ENCODE measurements around the gene CDH4.

The CDH4 gene

GRCh38 chr20:61494763-61495575 is 242.9 kb downstream of the CDH4 start:
- DNase-seq (ENCODE audit: low spot score), result no peak

GRCh38 chr20:61497029-61497627 is 245.1 kb downstream of the CDH4 start:
- no peak for DNase-seq (ENCODE audit: low spot score)

- DNase-seq (ENCODE audit: low spot score), result no peak
Observed at GRCh38 chr20:61499859-61500554, 247.9 kb downstream of the CDH4 start.

- no peak for DNase-seq (ENCODE audit: low spot score)
Observed at GRCh38 chr20:61500791-61501321, 248.8 kb downstream of the CDH4 start.

- no peak for DNase-seq (ENCODE audit: low spot score)
Observed at GRCh38 chr20:61502433-61502832, 250.4 kb downstream of the CDH4 start.

- DNase-seq (ENCODE audit: low spot score), result no peak
Observed at GRCh38 chr20:61503106-61503505, 251.0 kb downstream of the CDH4 start.

- DNase-seq (ENCODE audit: low spot score), result no peak
Observed at GRCh38 chr20:61505508-61505907, 253.4 kb downstream of the CDH4 start.

- DNase-seq (ENCODE audit: low spot score), result no peak
Observed at GRCh38 chr20:61507778-61508177, 255.7 kb downstream of the CDH4 start.

- DNase-seq (ENCODE audit: low spot score), result no peak
Observed at GRCh38 chr20:61508301-61509096, 256.4 kb downstream of the CDH4 start.

- DNase-seq (ENCODE audit: low spot score), result no peak
Observed at GRCh38 chr20:61510778-61511330, 258.8 kb downstream of the CDH4 start.

- DNase-seq (ENCODE audit: low spot score), result no peak
Observed at GRCh38 chr20:61512475-61512874, 260.4 kb downstream of the CDH4 start.

- DNase-seq (ENCODE audit: low spot score), result no peak
Observed at GRCh38 chr20:61513124-61514017, 261.3 kb downstream of the CDH4 start.

GRCh38 chr20:61514018-61514365 is 261.9 kb downstream of the CDH4 start:
- no peak for DNase-seq (ENCODE audit: low spot score)

GRCh38 chr20:61514396-61514795 is 262.3 kb downstream of the CDH4 start:
- DNase-seq (ENCODE audit: low spot score), result no peak

- no peak for DNase-seq (ENCODE audit: low spot score)
Observed at GRCh38 chr20:61514805-61515505, 262.9 kb downstream of the CDH4 start.

- DNase-seq (ENCODE audit: low spot score), result no peak
Observed at GRCh38 chr20:61515922-61516321, 263.9 kb downstream of the CDH4 start.

GRCh38 chr20:61516346-61517208 is 264.5 kb downstream of the CDH4 start:
- no peak for DNase-seq (ENCODE audit: low spot score)

GRCh38 chr20:61517419-61517818 is 265.4 kb downstream of the CDH4 start:
- DNase-seq (ENCODE audit: low spot score), result no peak

GRCh38 chr20:61518424-61518951 is 266.4 kb downstream of the CDH4 start:
- DNase-seq (ENCODE audit: low spot score), result no peak
